A172 (cell line): ENCODE results near the gene MYEOV. TPM values are rescaled to one million over a fixed set of nuclear protein-coding genes. Genes with fewer than 3 reads are reported as not detected.

ENCODE experiments used
- DNase-seq: peaks from one replicate; pipeline ENCODE4 v3.0.0-alpha.2; 2015; ENCODE audit warnings: low spot score
- total RNA-seq: library from RNA; depleted of rRNA; stranded (reverse); fragments of >200 nt; shearing (Covaris generic); gene quantifications from 2 replicates; pipeline ENCODE4 v1.2.3, GENCODE V29; 2014

MYEOV gene
- total RNA-seq, 1 experiment from 2014 or later: 68.7 TPM

- peak; percentile 47 for DNase-seq
Measured at GRCh38 chr11:69317401-69318092, 23.6 kb downstream of the MYEOV start.

- no peak for DNase-seq
Measured at GRCh38 chr11:69318093-69318420, 24.1 kb downstream of the MYEOV start.

GRCh38 chr11:69319255-69320106, 25.5 kb downstream of the MYEOV start:
- no peak for DNase-seq

GRCh38 chr11:69320326-69320725, 26.4 kb downstream of the MYEOV start:
- DNase-seq: peak; percentile 80

- peak; percentile 53 for DNase-seq
Measured at GRCh38 chr11:69320756-69321741, 27.1 kb downstream of the MYEOV start.

GRCh38 chr11:69321877-69322361, 28.0 kb downstream of the MYEOV start:
- DNase-seq: peak; percentile 93

- DNase-seq: no peak
Measured at GRCh38 chr11:69325446-69325845, 31.5 kb downstream of the MYEOV start.

- no peak for DNase-seq
Measured at GRCh38 chr11:69326622-69327219, 32.8 kb downstream of the MYEOV start.

GRCh38 chr11:69327741-69328191, 33.8 kb downstream of the MYEOV start:
- no peak for DNase-seq

- DNase-seq: no peak
Measured at GRCh38 chr11:69328231-69328630, 34.3 kb downstream of the MYEOV start.

GRCh38 chr11:69329581-69329980, 35.6 kb downstream of the MYEOV start:
- DNase-seq: no peak

GRCh38 chr11:69330330-69330729, 36.4 kb downstream of the MYEOV start:
- DNase-seq: no peak

GRCh38 chr11:69333149-69333710, 39.3 kb downstream of the MYEOV start:
- no peak for DNase-seq

GRCh38 chr11:69333879-69334278, 39.9 kb downstream of the MYEOV start:
- DNase-seq: no peak

- DNase-seq: no peak
Measured at GRCh38 chr11:69335007-69335780, 41.2 kb downstream of the MYEOV start.

GRCh38 chr11:69335781-69336405, 41.9 kb downstream of the MYEOV start:
- peak; percentile 38 for DNase-seq

GRCh38 chr11:69337211-69337721, 43.3 kb downstream of the MYEOV start:
- DNase-seq: peak; percentile 85

- no peak for DNase-seq
Measured at GRCh38 chr11:69339041-69339733, 45.2 kb downstream of the MYEOV start.
